Measurements from ENCODE around the gene TNRC18.
"Not testable (repeated sequence)": the region's sequence is repeated elsewhere in the genome, so short reads cannot be mapped to it uniquely, and the experiment has no call there.

GRCh38 chr7:5312276-5313070, 111.2 kb downstream of the TNRC18 start:
- TF ChIP-seq, protein P1, sequence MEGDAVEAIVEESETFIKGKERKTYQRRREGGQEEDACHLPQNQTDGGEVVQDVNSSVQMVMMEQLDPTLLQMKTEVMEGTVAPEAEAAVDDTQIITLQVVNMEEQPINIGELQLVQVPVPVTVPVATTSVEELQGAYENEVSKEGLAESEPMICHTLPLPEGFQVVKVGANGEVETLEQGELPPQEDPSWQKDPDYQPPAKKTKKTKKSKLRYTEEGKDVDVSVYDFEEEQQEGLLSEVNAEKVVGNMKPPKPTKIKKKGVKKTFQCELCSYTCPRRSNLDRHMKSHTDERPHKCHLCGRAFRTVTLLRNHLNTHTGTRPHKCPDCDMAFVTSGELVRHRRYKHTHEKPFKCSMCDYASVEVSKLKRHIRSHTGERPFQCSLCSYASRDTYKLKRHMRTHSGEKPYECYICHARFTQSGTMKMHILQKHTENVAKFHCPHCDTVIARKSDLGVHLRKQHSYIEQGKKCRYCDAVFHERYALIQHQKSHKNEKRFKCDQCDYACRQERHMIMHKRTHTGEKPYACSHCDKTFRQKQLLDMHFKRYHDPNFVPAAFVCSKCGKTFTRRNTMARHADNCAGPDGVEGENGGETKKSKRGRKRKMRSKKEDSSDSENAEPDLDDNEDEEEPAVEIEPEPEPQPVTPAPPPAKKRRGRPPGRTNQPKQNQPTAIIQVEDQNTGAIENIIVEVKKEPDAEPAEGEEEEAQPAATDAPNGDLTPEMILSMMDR (IDR thresholded peaks at IDR 0.05) = not testable (repeated sequence)
- not testable (repeated sequence) for TF ChIP-seq POLR2A (IDR thresholded peaks at IDR 0.05)

All from Peyer's patch (tissue), 4 donors.